Gastroesophageal sphincter (tissue), 4 donors: ENCODE results near the gene RAB11A. TPM values are rescaled to one million over a fixed set of nuclear protein-coding genes. Genes with fewer than 3 reads are reported as not detected.

Experiments
- ATAC-seq: fragments of 150-250 bp; one replicate; pipeline ENCODE4 v1.9.1; 2016; ENCODE audit warnings: mild to moderate bottlenecking, moderate library complexity
- H3K27ac ChIP-seq, 4 donors: fragments of 200-600 bp; sonication (generic) in 3 of 4; 1 replicate in 3 of 4; 2 replicates in 1 of 4; pipeline ENCODE4 v1.5.1; 2016 to 2019
- H3K27me3 ChIP-seq: fragments of 200-600 bp; sonication (generic); one replicate; pipeline ENCODE4 v1.5.1; 2019
- H3K36me3 ChIP-seq, 2 donors: fragments of 200-600 bp; sonication (generic); one replicate each; pipeline ENCODE4 v1.5.1; 2019; ENCODE audit warnings: control low read depth in 1 of 2
- H3K4me1 ChIP-seq, 3 donors: fragments of 200-600 bp; sonication (generic); 1 replicate in 2 of 3; 2 replicates in 1 of 3; pipeline ENCODE4 v1.5.1; 2016 to 2019; ENCODE audit warnings: control low read depth in 2 of 3
- H3K4me3 ChIP-seq, 2 donors: fragments of 200-600 bp; sonication (generic); one replicate each; pipeline ENCODE4 v1.5.1; 2019; ENCODE audit warnings: mild to moderate bottlenecking in 1 of 2, moderate library complexity in 1 of 2
- H3K9me3 ChIP-seq, 3 donors: fragments of 200-600 bp; sonication (generic); one replicate each; pipeline ENCODE4 v1.5.1; 2017 to 2019; ENCODE audit warnings: control low read depth in 2 of 3
- EP300 ChIP-seq: sonication (generic); formaldehyde crosslinking; IDR thresholded peaks from one replicate; pipeline ENCODE4 v1.6.1; 2017; ENCODE audit warnings: antibody characterized with exemption, mild to moderate bottlenecking
- POLR2A ChIP-seq, 2 donors: fragments of 450-650 bp; IDR thresholded peaks; one replicate each; pipeline ENCODE4 v1.6.1; 2017; ENCODE audit warnings: antibody characterized with exemption in 2 of 2, mild to moderate bottlenecking in 2 of 2, moderate library complexity in 1 of 2
- POLR2AphosphoS5 ChIP-seq: sonication (generic); formaldehyde crosslinking; IDR thresholded peaks from one replicate; pipeline ENCODE4 v1.6.1; 2017; ENCODE audit warnings: antibody characterized with exemption
- WGBS, 2 donors: methylation state at CpG; one replicate each; pipeline ENCODE4 v1.1.5; 2018; ENCODE audit warnings: low coverage in 1 of 2; 5-methylcytosine and 5-hydroxymethylcytosine counted together
- total RNA-seq, 4 donors: library from RNA; depleted of rRNA; stranded (reverse); fragments of >200 nt; gene quantifications; one replicate each; pipeline ENCODE4 v1.1.0, GENCODE V29; 2016
- TF ChIP-seq, protein P1 (sequence below), 4 experiments: fragments of 200-600 bp in 2 of 4; fragments of 450-650 bp in 2 of 4; sonication (generic) in 1 of 4; IDR thresholded peaks; one replicate each; pipeline ENCODE4 v1.5.1; 2017 to 2019; ENCODE audit warnings: antibody characterized with exemption in 4 of 4, mild to moderate bottlenecking in 2 of 4, moderate library complexity in 2 of 4

RAB11A gene
- 100 to 1,000 TPM; 120 to 257 (median 135) TPM for total RNA-seq

DNA sequence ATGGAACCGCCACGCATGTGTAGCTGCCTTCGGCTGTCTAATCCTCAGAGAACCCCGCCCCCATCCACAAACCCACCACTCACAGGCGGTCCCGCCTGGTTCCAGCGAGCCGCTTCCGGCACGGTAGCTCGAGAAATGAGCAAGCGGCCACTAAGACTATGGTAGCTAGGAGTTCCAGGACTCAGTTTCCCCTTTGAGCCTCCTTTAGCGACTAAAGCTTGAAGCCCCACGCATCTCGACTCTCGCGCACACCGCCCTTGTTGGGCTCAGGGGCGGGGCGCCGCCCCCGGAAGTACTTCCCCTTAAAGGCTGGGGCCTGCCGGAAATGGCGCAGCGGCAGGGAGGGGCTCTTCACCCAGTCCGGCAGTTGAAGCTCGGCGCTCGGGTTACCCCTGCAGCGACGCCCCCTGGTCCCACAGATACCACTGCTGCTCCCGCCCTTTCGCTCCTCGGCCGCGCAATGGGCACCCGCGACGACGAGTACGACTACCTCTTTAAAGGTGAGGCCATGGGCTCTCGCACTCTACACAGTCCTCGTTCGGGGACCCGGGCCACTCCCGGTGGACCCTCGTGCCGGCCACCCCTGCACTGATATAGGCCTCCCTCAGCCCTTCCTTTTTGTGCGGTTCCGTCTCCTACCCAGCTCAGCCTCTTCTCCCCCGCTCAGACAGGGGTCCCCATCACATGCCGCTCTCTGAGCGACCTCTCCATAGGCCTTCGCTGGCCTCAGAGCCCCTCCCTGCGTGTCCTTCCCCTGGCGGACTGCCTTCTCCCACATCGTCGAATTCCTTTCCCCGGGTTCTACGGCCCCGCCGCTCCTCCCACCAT is at the start of gene RAB11A:
Gene RAB11A (plus strand): TSS at position 366 of the 828 bp plus-strand sequence. CDS start 95 bp downstream, at position 461.
- Histone ChIP-seq H3K4me3 (peak within 1 kb of the TSS; percentile 73), H3K9me3 (no peaks in the 10 kb centered on the region)
- TF ChIP-seq POLR2A (IDR thresholded peaks at IDR 0.05) (peak; percentile 92 to 93), EP300 (no peak), POLR2AphosphoS5 (peak; percentile 97)
- TF ChIP-seq, protein P1, sequence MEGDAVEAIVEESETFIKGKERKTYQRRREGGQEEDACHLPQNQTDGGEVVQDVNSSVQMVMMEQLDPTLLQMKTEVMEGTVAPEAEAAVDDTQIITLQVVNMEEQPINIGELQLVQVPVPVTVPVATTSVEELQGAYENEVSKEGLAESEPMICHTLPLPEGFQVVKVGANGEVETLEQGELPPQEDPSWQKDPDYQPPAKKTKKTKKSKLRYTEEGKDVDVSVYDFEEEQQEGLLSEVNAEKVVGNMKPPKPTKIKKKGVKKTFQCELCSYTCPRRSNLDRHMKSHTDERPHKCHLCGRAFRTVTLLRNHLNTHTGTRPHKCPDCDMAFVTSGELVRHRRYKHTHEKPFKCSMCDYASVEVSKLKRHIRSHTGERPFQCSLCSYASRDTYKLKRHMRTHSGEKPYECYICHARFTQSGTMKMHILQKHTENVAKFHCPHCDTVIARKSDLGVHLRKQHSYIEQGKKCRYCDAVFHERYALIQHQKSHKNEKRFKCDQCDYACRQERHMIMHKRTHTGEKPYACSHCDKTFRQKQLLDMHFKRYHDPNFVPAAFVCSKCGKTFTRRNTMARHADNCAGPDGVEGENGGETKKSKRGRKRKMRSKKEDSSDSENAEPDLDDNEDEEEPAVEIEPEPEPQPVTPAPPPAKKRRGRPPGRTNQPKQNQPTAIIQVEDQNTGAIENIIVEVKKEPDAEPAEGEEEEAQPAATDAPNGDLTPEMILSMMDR (IDR thresholded peaks at IDR 0.05) = peak in 3 of 4 experiments; percentile 17 to 58 (median 50)

DNA sequence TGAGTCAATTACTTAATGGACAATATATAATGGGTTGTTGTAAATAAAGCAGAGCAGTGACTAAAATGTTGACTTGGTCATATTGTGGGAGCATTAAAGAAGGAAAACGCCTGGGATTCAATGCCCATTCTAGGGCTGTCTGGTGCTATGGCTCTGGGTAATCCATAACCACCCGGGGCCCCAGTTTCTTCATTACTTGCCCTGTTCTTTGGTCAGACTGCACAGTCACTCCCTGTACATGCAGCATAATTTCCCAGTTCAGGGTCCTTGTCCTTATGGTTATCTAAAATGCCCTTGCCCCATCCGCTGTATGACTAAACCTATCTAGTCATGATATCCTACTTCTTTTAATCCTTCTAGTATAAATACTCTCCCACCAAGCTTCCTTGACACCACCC is 49.7 kb upstream of the RAB11A start:
- peaks cover 6% of the 10 kb centered on the region for H3K27me3 ChIP-seq
- WGBS, 2 donors = 85 to 92% methylated on average over 2 to 3 of the region's 3 CpGs
- no peak for ATAC-seq
- no peaks in the 10 kb centered on the region for H3K36me3 ChIP-seq
- no peak for TF ChIP-seq POLR2AphosphoS5
- no peak for TF ChIP-seq POLR2A (IDR thresholded peaks at IDR 0.05)
- no peak for TF ChIP-seq EP300
- TF ChIP-seq, protein P1 (IDR thresholded peaks at IDR 0.05) = no peak
- no peak overlapping the region for H3K4me3 ChIP-seq
- no peaks in the 10 kb centered on the region for H3K9me3 ChIP-seq
- H3K27ac ChIP-seq = peak overlapping the region in 1 of 4 donors; percentile 17
- H3K4me1 ChIP-seq = peaks cover 0 to 7% (median 3%) of the 10 kb centered on the region in 3 donors

More for the DNA sequence above, at the start of gene RAB11A:
- 0 to 1% methylated on average over 30 to 32 of the region's 62 CpGs for WGBS, 2 donors
- H3K4me1 ChIP-seq = peaks cover 0 to 44% (median 0%) of the 10 kb centered on the region in 3 donors
- peak within 1 kb of the TSS; percentile 78 to 99 (median 96) for H3K27ac ChIP-seq
- ATAC-seq = peak; percentile 98
- H3K27me3 ChIP-seq = no peaks in the 10 kb centered on the region
- peaks cover 0 to 3% of the 10 kb centered on the region in 2 donors for H3K36me3 ChIP-seq

DNA sequence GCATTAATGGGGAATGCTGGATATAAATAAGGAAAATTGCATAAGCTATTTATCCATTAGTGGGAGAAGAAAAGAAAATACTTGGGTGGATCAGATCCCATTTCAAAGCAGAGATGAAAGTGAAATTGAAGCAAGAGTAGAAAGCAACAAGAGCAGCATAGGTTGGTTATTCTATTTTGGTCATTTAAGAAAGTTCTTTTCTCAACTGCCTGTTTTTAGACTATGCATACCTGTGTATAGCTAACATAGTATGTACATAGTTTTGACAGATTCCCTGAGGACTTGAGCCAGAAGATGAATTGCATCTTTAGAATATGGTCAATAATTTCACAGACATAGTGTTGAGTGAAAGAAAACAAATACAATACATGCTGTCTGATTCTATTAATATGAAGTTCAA is 48.2 kb upstream of the RAB11A start:
- H3K27ac ChIP-seq = no peak overlapping the region
- H3K4me3 ChIP-seq = no peak overlapping the region
- no peaks in the 10 kb centered on the region for H3K9me3 ChIP-seq
- H3K27me3 ChIP-seq = peaks cover 6% of the 10 kb centered on the region
- no peaks in the 10 kb centered on the region for H3K36me3 ChIP-seq
- no peak for ATAC-seq
- no peak for TF ChIP-seq POLR2A (IDR thresholded peaks at IDR 0.05)
- TF ChIP-seq, protein P1 (IDR thresholded peaks at IDR 0.05) = no peak
- no peak for TF ChIP-seq POLR2AphosphoS5
- TF ChIP-seq EP300 = no peak
- peaks cover 0 to 7% (median 3%) of the 10 kb centered on the region in 3 donors for H3K4me1 ChIP-seq

DNA sequence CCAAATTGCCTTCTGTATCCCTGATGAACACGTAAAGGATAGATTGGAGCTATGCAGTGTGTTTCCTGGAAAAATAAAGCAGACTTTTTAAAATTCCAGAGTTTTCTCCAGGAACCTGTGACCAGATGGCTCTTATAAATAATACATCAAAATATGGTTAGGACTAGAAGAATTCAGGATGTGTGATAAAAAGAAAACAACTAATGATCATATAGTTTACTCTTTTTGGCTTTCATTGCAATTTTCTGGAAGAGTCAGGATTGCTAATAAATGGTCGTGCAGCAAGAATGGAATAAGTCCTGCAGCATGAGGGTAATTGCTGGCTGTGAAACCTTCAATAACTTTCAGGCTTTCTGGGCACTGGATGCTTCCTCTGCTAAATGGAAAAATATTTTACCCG is 47.0 kb upstream of the RAB11A start:
- 46 to 57% methylated on average over 2 to 3 of the region's 3 CpGs for WGBS, 2 donors
- no peak overlapping the region for H3K4me3 ChIP-seq

More for the DNA sequence above, 47.0 kb upstream of the RAB11A start:
- Histone ChIP-seq H3K4me1 (peaks cover 0 to 7% (median 3%) of the 10 kb centered on the region in 3 donors), H3K27ac (no peak overlapping the region), H3K36me3 (no peaks in the 10 kb centered on the region), H3K27me3 (peaks cover 6% of the 10 kb centered on the region), H3K9me3 (no peaks in the 10 kb centered on the region)
- no peak for ATAC-seq
- TF ChIP-seq POLR2A (IDR thresholded peaks at IDR 0.05) (no peak), EP300 (no peak), POLR2AphosphoS5 (no peak)
- TF ChIP-seq, protein P1 (IDR thresholded peaks at IDR 0.05) = no peak
